OCI-LY7 (cell line): ENCODE measurements around the gene DUSP16.

Experiments
- CTCF ChIP-seq: fragments of 200-600 bp; sonication (generic); conservative IDR thresholded peaks from 2 replicates; pipeline ENCODE4 v1.5.1; 2014; ENCODE audit warnings: mild to moderate bottlenecking, antibody characterized with exemption, low read length, moderate library complexity, mixed read lengths
- EZH2phosphoT487 ChIP-seq: fragments of 200-600 bp; sonication (generic); IDR thresholded peaks from 2 replicates; pipeline ENCODE4 v1.6.1; 2018; ENCODE audit warnings: low read depth, borderline replicate concordance, mild to moderate bottlenecking, mixed run types, antibody characterized with exemption, low read length, moderate library complexity, mixed read lengths

- TF ChIP-seq CTCF = no peak
- TF ChIP-seq EZH2phosphoT487 = no peak
Measured at GRCh38 chr12:12598864-12599263, 36.2 kb upstream of the DUSP16 start.
